GM12878 (cell line): ENCODE results near the gene ASCC3.

ENCODE experiments used
- ASH2L ChIP-seq: fragments of 300-600, 200-600 bp; sonication (generic); IDR thresholded peaks from 2 replicates; pipeline ENCODE4 v1.6.1; 2017; ENCODE audit warnings: low read depth, mild to moderate bottlenecking, borderline replicate concordance
- BHLHE40 ChIP-seq, 2 experiments: fragments of 450-650 bp in 1 of 2; IDR thresholded peaks; 2 replicates each; pipeline ENCODE4 v1.6.1; 2011 to 2017; ENCODE audit warnings: low read depth in 2 of 2, borderline replicate concordance in 1 of 2, improper control_type of control experiment in 1 of 2, low read length in 1 of 2, mild to moderate bottlenecking in 1 of 2
- CTCF ChIP-seq, 3 experiments: IDR thresholded peaks in 2 of 3; conservative IDR thresholded peaks in 1 of 3; 2 replicates each; pipeline ENCODE4 v1.5.1; 2011; ENCODE audit warnings: low read depth in 3 of 3, low read length in 3 of 3, mild to moderate bottlenecking in 3 of 3, control low read depth in 2 of 3, moderate library complexity in 2 of 3, inconsistent platforms in 1 of 3, mixed read lengths in 1 of 3; ENCODE audit not compliant: control insufficient read depth in 2 of 3, insufficient read depth in 1 of 3; ENCODE audit errors: extremely low read depth in 1 of 3
- PKNOX1 ChIP-seq: fragments of 450-650 bp; IDR thresholded peaks from 2 replicates; pipeline ENCODE4 v1.6.1; 2016; ENCODE audit warnings: mild to moderate bottlenecking
- POLR2AphosphoS5 ChIP-seq: IDR thresholded peaks from 2 replicates; pipeline ENCODE4 v1.6.1; 2011; ENCODE audit warnings: mild to moderate bottlenecking, low read length, inconsistent platforms
- SIX5 ChIP-seq: IDR thresholded peaks from 2 replicates; pipeline ENCODE4 v1.6.1; 2011; ENCODE audit warnings: mild to moderate bottlenecking, low read depth, low read length, moderate library complexity; ENCODE audit not compliant: severe bottlenecking

GRCh38 chr6:100724696-100725095, 156.4 kb downstream of the ASCC3 start:
- no peak for TF ChIP-seq PKNOX1
- TF ChIP-seq BHLHE40 (IDR thresholded peaks at IDR 0.05; ENCODE audit: borderline replicate concordance in 1 of 2, low read depth in 2 of 2, low read length in 1 of 2) = no peak
- no peak for TF ChIP-seq ASH2L
- no peak for TF ChIP-seq SIX5
- no peak for TF ChIP-seq POLR2AphosphoS5
- TF ChIP-seq CTCF (IDR thresholded peaks at IDR 0.05 in 2 of 3, conservative IDR thresholded peaks at IDR 0.05 in 1 of 3; ENCODE audit: control insufficient read depth in 2 of 3, extremely low read depth in 1 of 3, insufficient read depth in 1 of 3, low read depth in 3 of 3, low read length in 3 of 3) = no peak
